SW480 (cell line): ENCODE measurements around the gene LTV1.

ENCODE experiments used
- DNase-seq: peaks from one replicate; pipeline ENCODE4 v3.0.0-alpha.2; 2016; ENCODE audit warnings: low spot score

Gene LTV1

DNA sequence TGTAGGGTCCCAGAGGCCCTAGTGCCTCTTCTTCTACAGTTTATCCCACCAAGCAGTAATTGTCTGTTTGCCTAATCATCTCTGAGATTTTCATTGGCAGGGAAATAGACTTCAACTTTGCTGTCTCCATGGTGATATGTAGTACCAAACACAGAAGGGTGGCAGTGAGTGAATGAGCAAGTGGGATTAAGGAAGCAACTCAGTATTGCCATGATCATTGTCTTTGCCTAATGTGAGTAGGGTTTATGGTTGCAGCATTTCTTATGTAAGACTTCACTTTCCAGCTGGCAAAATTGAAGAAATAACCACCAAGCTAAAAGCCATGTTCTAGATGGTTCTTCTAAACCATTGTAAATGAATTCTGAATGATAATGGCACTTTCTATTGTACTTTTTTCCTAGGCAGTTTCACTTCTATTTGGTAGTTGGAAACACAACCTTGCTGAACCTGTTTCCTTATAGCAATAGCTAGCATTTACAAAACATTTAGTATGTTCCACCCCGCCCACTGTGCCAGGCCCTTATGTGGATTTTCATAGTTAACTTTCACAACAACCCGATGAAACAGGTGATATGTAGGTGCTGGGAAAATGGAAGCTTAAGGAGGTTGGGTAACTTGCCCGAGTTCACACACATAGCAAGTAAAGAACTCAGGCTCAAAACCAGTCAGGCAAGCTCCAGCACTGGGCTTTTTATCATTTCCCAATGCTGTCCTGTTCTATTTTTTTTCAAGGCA lies 53.2 kb downstream of the LTV1 start:
- no peak for DNase-seq

GRCh38 chr6:143900358-143900757 lies 57.2 kb downstream of the LTV1 start:
- no peak for DNase-seq

DNA sequence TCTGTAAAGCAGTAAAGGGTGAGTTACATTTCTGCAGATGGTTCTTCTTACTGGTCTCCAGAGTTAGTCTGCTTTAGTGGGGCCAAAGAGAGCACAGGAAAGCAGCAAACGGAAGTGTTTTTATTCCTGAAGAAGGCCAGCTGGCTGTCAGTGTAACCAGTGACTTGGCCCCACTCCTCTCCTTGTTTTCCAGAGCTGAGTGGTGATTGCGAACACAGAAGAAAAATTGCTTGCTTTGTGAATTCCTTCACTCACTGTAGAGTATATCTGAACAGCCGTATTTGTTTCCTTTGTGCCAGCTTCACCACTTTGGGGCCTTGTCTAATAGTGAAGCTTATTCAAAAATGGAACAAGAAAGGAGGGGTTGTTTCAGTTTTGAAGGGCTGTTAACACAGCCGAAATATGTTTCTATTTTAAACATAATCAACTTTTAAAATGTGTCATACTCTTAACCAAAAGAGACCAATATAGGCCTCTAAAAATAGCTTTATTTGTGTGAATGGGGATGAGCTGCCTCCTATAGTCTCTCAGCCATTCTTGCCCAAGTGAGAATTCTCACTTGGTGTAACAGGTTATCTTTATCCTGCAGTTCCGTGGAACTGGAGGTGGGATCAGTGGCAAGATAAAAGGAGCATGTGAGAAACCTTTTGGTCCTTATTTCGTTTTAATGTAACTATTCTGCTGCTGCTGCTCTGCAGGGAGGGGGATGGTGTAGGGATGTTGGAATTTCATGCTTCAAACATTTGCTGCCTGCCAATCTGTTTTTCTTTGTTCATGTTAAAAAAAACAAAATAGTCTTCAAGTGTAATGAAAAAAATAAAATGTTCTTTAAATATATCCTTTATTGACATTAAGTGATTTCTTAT lies 59.0 kb downstream of the LTV1 start:
- DNase-seq = no peak

GRCh38 chr6:143902827-143903226 lies 59.7 kb downstream of the LTV1 start:
- DNase-seq = no peak

DNA sequence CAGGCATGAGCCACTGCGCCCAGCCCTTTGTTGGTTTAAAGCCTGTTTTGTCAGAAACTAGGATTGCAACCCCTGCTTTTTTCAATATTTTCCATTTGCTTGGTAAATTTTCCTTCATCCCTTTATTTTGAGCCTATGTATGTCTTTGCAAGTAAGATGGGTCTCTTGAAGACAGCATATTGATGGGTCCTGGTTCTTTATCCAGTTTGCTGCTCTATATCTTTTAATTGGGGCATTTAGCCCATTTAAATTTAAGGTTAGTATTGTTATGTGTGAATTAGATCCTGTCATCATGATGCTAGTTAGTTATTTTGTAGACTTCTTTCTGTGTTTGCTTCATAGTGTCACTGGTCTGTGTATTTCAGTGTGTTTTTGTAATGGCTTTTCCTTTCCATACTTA lies 67.9 kb downstream of the LTV1 start:
- DNase-seq = no peak

DNA sequence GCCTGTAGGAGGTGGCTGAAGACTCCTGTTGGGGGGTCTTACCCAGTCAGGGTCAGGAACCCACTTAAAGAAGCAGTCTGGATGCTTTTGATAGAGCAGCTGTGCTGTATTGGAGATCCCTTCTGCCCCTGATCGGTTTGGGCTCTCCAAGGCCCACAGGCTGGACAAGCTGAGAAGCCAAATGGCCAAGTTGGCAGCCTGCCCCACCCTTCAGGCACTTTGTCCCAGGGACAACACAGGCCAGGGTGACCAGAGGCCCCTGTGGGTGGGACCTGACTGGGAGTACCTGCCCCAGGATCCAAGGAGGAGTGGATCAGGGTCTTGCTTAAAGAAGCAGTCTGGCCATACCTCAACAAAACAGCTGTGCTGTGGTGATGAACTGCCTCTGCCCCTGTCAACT lies 69.5 kb downstream of the LTV1 start:
- DNase-seq = no peak
